Aorta (tissue), 5 donors: ENCODE measurements around the gene C1orf141. TPM values are rescaled to one million over a fixed set of nuclear protein-coding genes. Genes with fewer than 3 reads are reported as not detected.

Experiments used
- ATAC-seq: fragments of 200-7000 bp; cut with Tn5 transposase; one replicate; pipeline ENCODE4 v1.9.1; 2022; ENCODE audit warnings: moderate library complexity; ENCODE audit not compliant: low FRiP score
- DNase-seq, 2 donors: peaks; one replicate each; pipeline ENCODE4 v3.0.0-alpha.2; 2020
- H3K27ac ChIP-seq, 2 donors: one replicate each; pipeline ENCODE4 v1.5.1; 2013; ENCODE audit warnings: low read length in 2 of 2, mild to moderate bottlenecking in 2 of 2, moderate library complexity in 2 of 2, control low read depth in 1 of 2, inconsistent platforms in 1 of 2, low read depth in 1 of 2
- H3K27me3 ChIP-seq, 2 donors: one replicate each; pipeline ENCODE4 v1.6.1; 2013; ENCODE audit warnings: control low read depth in 1 of 2, low read length in 1 of 2, mild to moderate bottlenecking in 1 of 2, moderate library complexity in 1 of 2; ENCODE audit not compliant: insufficient read depth in 2 of 2, control insufficient read depth in 1 of 2
- H3K36me3 ChIP-seq, 2 donors: one replicate each; pipeline ENCODE4 v1.6.1; 2013; ENCODE audit warnings: control low read depth in 1 of 2, low read length in 1 of 2, mild to moderate bottlenecking in 1 of 2; ENCODE audit not compliant: insufficient read depth in 2 of 2, control insufficient read depth in 1 of 2
- H3K4me1 ChIP-seq, 2 donors: one replicate each; pipeline ENCODE4 v1.6.1; 2013; ENCODE audit warnings: low read length in 2 of 2, control low read depth in 1 of 2, mild to moderate bottlenecking in 1 of 2, moderate library complexity in 1 of 2; ENCODE audit not compliant: insufficient read depth in 2 of 2, control insufficient read depth in 1 of 2
- H3K4me3 ChIP-seq, 2 donors: one replicate each; pipeline ENCODE4 v1.5.1; 2013; ENCODE audit warnings: low read length in 2 of 2, control low read depth in 1 of 2, mild to moderate bottlenecking in 1 of 2
- H3K9me3 ChIP-seq: one replicate; pipeline ENCODE4 v1.6.1; 2013; ENCODE audit warnings: mild to moderate bottlenecking, low read length; ENCODE audit not compliant: control insufficient read depth
- WGBS, 2 donors: extraction: QIAGEN DNeasy Blood & Tissue Kit; methylation state at CpG; one replicate each; pipeline ENCODE4 v1.1.7; 2013; 5-methylcytosine and 5-hydroxymethylcytosine counted together
- intact Hi-C, 2 donors: fragments of 100-400 bp; cut with DNase I; formaldehyde crosslinking; loops; one replicate each; pipeline versions ENCODE4 v1.14.2 to v1.15.0; 2022
- polyA plus RNA-seq, 2 donors: library from polyadenylated mRNA; stranded (reverse); fragments of 200-250 nt; gene quantifications; one replicate each; pipeline ENCODE4 v1.2.3, GENCODE V29; 2013
- total RNA-seq, 2 donors: library from RNA; stranded (reverse); fragmentation: NEBNext Ultra II Directional; extraction: Animal tissue kit (Norgen Biotek cat#: 25700); gene quantifications; one replicate each; pipeline ENCODE4 v1.2.1, GENCODE V29; 2021
- donor health status: healthy with polysubstance abuse.
- donor health status: Bipolar disorder and iron deficiency.
- donor health status: DM: no; HTN: no; CAD: no.
- donor health status: DM: no; HTN: no; CAD: no.
- donor health status: DM: yes; HTN: yes; CAD: no.

Gene C1orf141
- total and polyA plus RNA-seq, 4 donors = 0.13 TPM; not detected in 3

DNA sequence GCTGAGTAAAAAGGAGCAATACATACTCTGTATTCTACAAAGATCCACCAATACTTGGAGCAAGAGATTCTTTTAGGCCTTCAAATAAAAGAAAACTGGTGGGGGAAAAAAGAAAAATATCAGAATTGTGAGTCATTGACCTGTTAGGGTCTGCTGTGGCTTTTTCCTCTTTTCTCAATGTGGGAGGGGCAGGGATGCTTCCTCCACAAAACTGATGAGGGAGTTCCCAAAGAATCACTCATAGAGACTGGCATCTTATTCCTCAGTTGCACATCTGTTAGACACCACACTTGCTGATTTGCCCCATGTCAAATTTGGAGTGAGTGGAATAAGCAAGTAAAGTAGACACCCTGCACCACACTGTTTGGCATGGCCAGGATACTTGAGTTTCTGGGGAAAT, 16.6 kb downstream of the C1orf141 start:
- H3K4me3 ChIP-seq = no peak overlapping the region
- H3K9me3 ChIP-seq = no peaks in the 10 kb centered on the region
- intact Hi-C loops = no loop called here
- DNase-seq (no peak), ATAC-seq (no peak)
- no peaks in the 10 kb centered on the region for H3K4me1 ChIP-seq
- H3K36me3 ChIP-seq = no peaks in the 10 kb centered on the region
- H3K27ac ChIP-seq = no peak overlapping the region
- no peaks in the 10 kb centered on the region for H3K27me3 ChIP-seq

DNA sequence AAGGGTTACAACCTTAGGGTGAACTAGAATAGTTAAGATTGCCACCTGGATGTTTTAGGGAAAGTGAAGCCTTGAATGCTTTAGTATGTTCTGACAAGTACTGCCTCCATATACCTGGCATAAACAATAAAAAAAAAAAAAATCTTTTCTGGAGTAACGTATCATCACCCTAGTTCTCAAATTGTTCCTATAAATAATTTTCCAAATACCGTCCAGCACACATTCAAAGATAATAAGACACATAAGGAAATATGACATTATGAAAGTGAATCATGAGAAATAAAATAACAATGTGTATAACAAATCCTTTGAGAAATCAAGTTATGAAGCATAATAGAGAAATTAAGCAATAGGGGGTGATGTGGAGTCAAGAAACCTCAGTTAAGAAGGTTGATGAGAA, 20.6 kb downstream of the C1orf141 start:
- DNase-seq (no peak), ATAC-seq (no peak)
- H3K27me3 ChIP-seq = no peaks in the 10 kb centered on the region
- H3K4me3 ChIP-seq = no peak overlapping the region
- no peaks in the 10 kb centered on the region for H3K9me3 ChIP-seq
- H3K36me3 ChIP-seq = no peaks in the 10 kb centered on the region
- intact Hi-C loops = no loop called here
- no peaks in the 10 kb centered on the region for H3K4me1 ChIP-seq
- no peak overlapping the region for H3K27ac ChIP-seq
- WGBS, 2 donors = 40 to 41% methylated on average over 2 of the region's 2 CpGs

DNA sequence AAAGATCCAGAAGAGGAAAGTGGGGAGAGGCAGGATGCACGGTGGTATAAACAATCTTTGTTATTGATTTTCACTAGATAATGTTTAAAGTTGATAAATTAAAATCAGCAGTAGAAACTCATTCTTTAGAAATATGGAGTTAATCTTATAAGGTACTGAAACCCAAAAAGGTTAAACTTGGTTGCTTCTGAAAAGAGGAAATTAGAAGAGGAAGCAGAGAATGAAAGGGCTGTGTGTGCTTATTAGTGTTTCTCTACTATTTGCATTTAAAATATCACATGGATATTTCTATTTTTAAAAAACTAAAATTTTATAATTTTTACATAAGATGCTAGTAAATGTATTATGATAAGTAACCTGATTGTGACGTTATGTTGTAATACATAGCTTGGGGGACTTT, 24.4 kb downstream of the C1orf141 start:
- no peaks in the 10 kb centered on the region for H3K27me3 ChIP-seq
- H3K36me3 ChIP-seq = no peaks in the 10 kb centered on the region
- WGBS, 2 donors = 0% methylated on average over 2 of the region's 2 CpGs
- H3K4me3 ChIP-seq = no peak overlapping the region
- no peak overlapping the region for H3K27ac ChIP-seq
- DNase-seq (no peak), ATAC-seq (no peak)
- intact Hi-C loops = no loop called here
- no peaks in the 10 kb centered on the region for H3K4me1 ChIP-seq
- no peaks in the 10 kb centered on the region for H3K9me3 ChIP-seq

DNA sequence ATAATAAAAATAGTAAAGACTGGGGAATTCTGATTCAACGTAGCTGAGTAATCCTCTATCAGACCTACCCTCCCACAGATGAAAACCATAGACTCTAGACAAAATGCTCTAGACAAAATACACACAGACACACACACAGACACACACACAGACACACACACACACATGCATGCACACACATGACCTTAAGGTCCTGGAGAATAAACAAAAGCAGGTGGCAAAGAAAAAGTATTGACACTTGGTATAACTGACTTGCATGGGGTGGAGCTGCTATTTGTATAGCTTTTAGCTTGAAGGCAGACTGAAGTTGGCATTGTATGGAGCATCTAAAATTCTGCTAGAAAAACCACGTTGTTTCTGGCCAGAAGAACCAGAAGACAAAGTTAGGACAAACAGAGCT, 29.3 kb downstream of the C1orf141 start:
- Histone ChIP-seq H3K27ac (no peak overlapping the region), H3K4me1 (peaks cover 3% of the 10 kb centered on the region in 2 donors), H3K9me3 (no peaks in the 10 kb centered on the region), H3K4me3 (no peak overlapping the region), H3K27me3 (no peaks in the 10 kb centered on the region), H3K36me3 (no peaks in the 10 kb centered on the region)
- intact Hi-C loops = no loop called here
- WGBS, 2 donors = 18 to 22% methylated on average over 2 of the region's 2 CpGs
- ATAC-seq (no peak), DNase-seq (no peak)

DNA sequence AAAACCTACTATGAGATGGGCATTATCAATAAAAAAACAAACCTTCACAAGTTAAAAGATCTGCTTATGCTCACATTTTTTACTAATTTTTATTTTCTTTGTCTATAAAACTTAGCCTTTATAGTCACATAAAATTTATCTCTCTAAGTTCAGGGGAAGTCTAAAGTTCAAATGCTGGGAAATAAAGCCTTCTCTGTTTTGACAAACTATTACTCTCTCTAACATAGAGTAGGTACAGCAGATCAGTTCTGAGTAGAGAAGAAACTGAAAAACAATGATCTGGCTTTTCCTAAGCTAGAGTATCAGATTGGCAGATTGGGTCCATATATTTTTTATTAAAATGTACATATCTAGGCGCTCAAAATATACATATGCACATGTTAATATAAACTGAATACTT, 31.2 kb downstream of the C1orf141 start:
- Histone ChIP-seq H3K36me3 (no peaks in the 10 kb centered on the region), H3K4me3 (no peak overlapping the region), H3K27ac (no peak overlapping the region), H3K27me3 (no peaks in the 10 kb centered on the region), H3K9me3 (no peaks in the 10 kb centered on the region), H3K4me1 (peaks cover 3% of the 10 kb centered on the region in 2 donors)
- DNase-seq (no peak), ATAC-seq (no peak)
- WGBS, 2 donors = 94 to 95% methylated on average over 1 of the region's 1 CpG
- intact Hi-C loops = no loop called here

DNA sequence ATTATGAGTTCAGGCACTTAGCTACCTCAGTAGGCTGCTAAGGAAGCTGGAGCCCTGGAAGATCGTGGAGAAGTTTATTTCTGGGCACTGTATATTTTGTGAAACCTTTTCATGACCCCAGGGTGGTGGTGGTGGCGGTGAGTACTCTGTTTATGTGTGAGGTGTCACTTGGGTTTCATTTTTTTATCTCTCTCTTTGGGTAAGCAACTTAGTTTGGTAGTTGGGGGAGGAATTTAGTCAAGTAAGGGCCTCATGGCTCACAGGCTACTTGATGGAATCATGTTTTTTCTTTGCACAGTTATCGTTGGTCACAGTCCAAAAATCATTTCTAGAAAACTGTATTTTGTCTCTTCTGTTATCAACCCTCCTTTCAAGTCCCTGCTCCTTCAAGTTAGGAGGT, 33.9 kb downstream of the C1orf141 start:
- Histone ChIP-seq H3K4me3 (no peak overlapping the region), H3K4me1 (peaks cover 3% of the 10 kb centered on the region in 2 donors), H3K27me3 (no peaks in the 10 kb centered on the region), H3K36me3 (no peaks in the 10 kb centered on the region), H3K27ac (no peak overlapping the region), H3K9me3 (no peaks in the 10 kb centered on the region)
- no peak for DNase-seq
- ATAC-seq = no peak
- WGBS, 2 donors = 4 to 8% methylated on average over 3 of the region's 3 CpGs
- intact Hi-C loops = no loop called here

DNA sequence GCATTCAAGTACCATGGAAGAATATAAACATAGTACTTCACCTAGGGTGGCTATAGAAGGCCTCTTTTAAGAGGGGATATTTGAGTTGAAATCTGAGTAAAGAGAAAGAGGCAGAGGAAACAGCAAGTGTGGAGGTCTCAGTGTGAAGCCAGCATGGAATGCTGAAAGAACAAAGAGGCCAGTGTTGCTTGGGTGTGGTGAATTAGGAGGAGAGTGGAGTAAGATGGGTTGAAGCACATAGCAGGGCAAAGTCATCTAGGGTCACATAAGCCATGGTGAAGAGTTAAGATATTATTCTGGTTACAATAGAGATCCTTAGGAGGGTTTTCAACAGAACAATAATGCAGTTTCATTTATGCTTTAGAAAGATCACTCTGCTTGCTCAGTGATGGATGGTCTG, 37.5 kb downstream of the C1orf141 start:
- peaks cover 3% of the 10 kb centered on the region in 2 donors for H3K4me1 ChIP-seq
- intact Hi-C loops = no loop called here

DNA sequence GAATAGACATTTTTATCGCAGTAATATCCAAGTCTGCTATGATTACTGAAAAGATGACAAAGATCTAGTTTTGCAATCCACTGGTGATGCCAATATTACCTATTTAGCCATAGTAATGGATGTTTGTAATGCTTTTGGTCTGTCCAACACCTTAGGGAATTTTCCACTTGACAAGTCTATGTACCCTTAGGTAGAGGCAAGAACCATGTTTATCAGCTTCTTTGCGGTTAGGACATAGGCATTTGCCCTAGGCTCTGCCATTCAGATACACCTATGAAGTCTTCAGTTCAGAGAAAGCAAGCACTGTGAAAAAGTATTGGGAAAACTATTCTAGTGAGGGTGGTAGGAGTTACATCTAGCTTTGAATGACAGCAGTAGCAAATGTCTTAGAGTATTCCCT, 40.6 kb downstream of the C1orf141 start:
- DNase-seq = no peak
- Histone ChIP-seq H3K27me3 (no peaks in the 10 kb centered on the region), H3K36me3 (no peaks in the 10 kb centered on the region), H3K9me3 (peaks cover 2% of the 10 kb centered on the region), H3K27ac (no peak overlapping the region), H3K4me1 (no peaks in the 10 kb centered on the region), H3K4me3 (no peak overlapping the region)
- ATAC-seq = no peak
- WGBS, 2 donors = 93 to 96% methylated on average over 2 of the region's 2 CpGs
- intact Hi-C loops = no loop called here

More for the DNA sequence above, 37.5 kb downstream of the C1orf141 start:
- ATAC-seq = no peak
- Histone ChIP-seq H3K4me3 (no peak overlapping the region), H3K36me3 (no peaks in the 10 kb centered on the region), H3K27ac (no peak overlapping the region), H3K9me3 (no peaks in the 10 kb centered on the region), H3K27me3 (no peaks in the 10 kb centered on the region)
- no peak for DNase-seq

DNA sequence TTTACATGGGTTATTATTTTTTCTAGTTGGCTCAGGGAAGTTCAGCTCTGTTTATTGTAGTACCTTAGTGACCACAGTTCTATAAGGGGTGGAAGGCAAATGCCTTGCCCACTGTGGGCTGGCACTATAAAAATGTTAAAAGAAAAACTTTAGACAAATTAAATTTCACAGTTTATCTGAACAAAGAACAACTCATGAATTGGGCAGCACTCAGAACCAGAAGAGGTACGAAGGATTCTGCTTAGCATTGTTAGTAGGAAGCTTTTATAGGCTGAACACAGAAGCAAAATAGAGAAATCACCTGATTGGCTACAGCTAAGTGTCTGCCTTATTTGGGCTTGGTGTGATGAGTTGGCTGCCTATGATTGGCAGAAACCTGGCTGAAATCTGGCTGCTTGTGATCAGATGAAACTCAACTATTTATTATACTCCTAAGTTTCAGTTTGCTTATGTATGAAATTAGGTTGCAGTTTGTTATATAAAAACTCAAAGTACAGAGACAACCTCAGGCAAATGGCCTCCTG, 45.0 kb downstream of the C1orf141 start:
- 92 to 96% methylated on average over 1 of the region's 1 CpG for WGBS, 2 donors
- H3K9me3 ChIP-seq = peaks cover 3% of the 10 kb centered on the region
- H3K27ac ChIP-seq = no peak overlapping the region
- no peaks in the 10 kb centered on the region for H3K4me1 ChIP-seq
- no peak for DNase-seq
- no peak for ATAC-seq
- no peaks in the 10 kb centered on the region for H3K36me3 ChIP-seq
- H3K27me3 ChIP-seq = no peaks in the 10 kb centered on the region
- no peak overlapping the region for H3K4me3 ChIP-seq
- intact Hi-C loops = no loop called here
